Activated naive CD4-positive, alpha-beta T cell treated with anti-CD3 and anti-CD28 coated beads, Interleukin-2, amount 50 U/mL, for 16 hours (primary cell): ENCODE results near the gene ALKAL2.

ENCODE experiments used
- DNase-seq: peaks from one replicate; pipeline ENCODE4 v3.0.0-alpha.2; 2020

ALKAL2 gene

GRCh38 chr2:289362-290089 is 1.6 kb upstream of the ALKAL2 start:
- DNase-seq = no peak

- no peak for DNase-seq
Measured at GRCh38 chr2:288758-289361, 969 bp upstream of the ALKAL2 start.

- DNase-seq = no peak
Measured at GRCh38 chr2:287471-287885, 413 bp downstream of the ALKAL2 start.

GRCh38 chr2:286774-287392 is 1.0 kb downstream of the ALKAL2 start:
- DNase-seq = no peak

- DNase-seq = no peak
Measured at GRCh38 chr2:286035-286434, 1.9 kb downstream of the ALKAL2 start.

- no peak for DNase-seq
Measured at GRCh38 chr2:285531-285930, 2.4 kb downstream of the ALKAL2 start.

GRCh38 chr2:284896-285492 is 2.9 kb downstream of the ALKAL2 start:
- no peak for DNase-seq

- no peak for DNase-seq
Measured at GRCh38 chr2:283996-284794, 3.7 kb downstream of the ALKAL2 start.

- no peak for DNase-seq
Measured at GRCh38 chr2:282371-283263, 5.3 kb downstream of the ALKAL2 start.

- no peak for DNase-seq
Measured at GRCh38 chr2:281381-281780, 6.5 kb downstream of the ALKAL2 start.

- no peak for DNase-seq
Measured at GRCh38 chr2:280650-281110, 7.2 kb downstream of the ALKAL2 start.

GRCh38 chr2:279956-280649 is 7.8 kb downstream of the ALKAL2 start:
- DNase-seq = no peak

- no peak for DNase-seq
Measured at GRCh38 chr2:279366-279765, 8.5 kb downstream of the ALKAL2 start.

GRCh38 chr2:278927-279320 is 9.0 kb downstream of the ALKAL2 start:
- DNase-seq = no peak

- DNase-seq = no peak
Measured at GRCh38 chr2:278312-278926, 9.5 kb downstream of the ALKAL2 start.

GRCh38 chr2:275466-275865 is 12.4 kb downstream of the ALKAL2 start:
- DNase-seq = no peak

- no peak for DNase-seq
Measured at GRCh38 chr2:274503-274902, 13.4 kb downstream of the ALKAL2 start.

- DNase-seq = no peak
Measured at GRCh38 chr2:273333-273732, 14.6 kb downstream of the ALKAL2 start.

- no peak for DNase-seq
Measured at GRCh38 chr2:271917-272316, 16.0 kb downstream of the ALKAL2 start.

- no peak for DNase-seq
Measured at GRCh38 chr2:270861-271260, 17.0 kb downstream of the ALKAL2 start.
